Keratinocyte (primary cell): Measurements from ENCODE around the gene WDR77. TPM values are rescaled to one million over a fixed set of nuclear protein-coding genes. Genes with fewer than 3 reads are reported as not detected.

Experiments used
- DNase-seq: peaks from one replicate; pipeline ENCODE4 v3.0.0-alpha.2; 2011; ENCODE audit warnings: low read depth, missing footprints, low spot score
- FAIRE-seq: peaks from 2 replicates; lab custom pipeline; 2011; peaks lifted over from hg19 to GRCh38; lab: Jason Lieb, UNC
- H2AFZ ChIP-seq: 2 replicates; pipeline ENCODE4 v1.6.0; 2012; ENCODE audit warnings: low read length, control low read depth, inconsistent platforms; ENCODE audit not compliant: control insufficient read depth
- H3K27ac ChIP-seq: 2 replicates; pipeline ENCODE4 v1.5.1; 2011; ENCODE audit warnings: low read length; ENCODE audit not compliant: control insufficient read depth, insufficient read depth
- H3K27me3 ChIP-seq: 3 replicates; pipeline ENCODE4 v1.6.0; 2011; ENCODE audit warnings: low read length; ENCODE audit not compliant: control insufficient read depth, insufficient read depth; ENCODE audit errors: extremely low read depth
- H3K36me3 ChIP-seq, 2 experiments: 2 replicates in 1 of 2; 3 replicates in 1 of 2; pipeline ENCODE4 v1.5.1; 2011; ENCODE audit warnings: low read length in 2 of 2, mild to moderate bottlenecking in 1 of 2; ENCODE audit not compliant: control insufficient read depth in 2 of 2, insufficient read depth in 2 of 2; ENCODE audit errors: extremely low read depth in 1 of 2
- H3K4me1 ChIP-seq: 3 replicates; pipeline ENCODE4 v1.5.1; 2011; ENCODE audit warnings: low read length; ENCODE audit not compliant: control insufficient read depth, insufficient read depth; ENCODE audit errors: extremely low read depth
- H3K4me2 ChIP-seq: 3 replicates; pipeline ENCODE4 v1.6.0; 2011; ENCODE audit warnings: low read depth, low read length; ENCODE audit not compliant: control insufficient read depth, insufficient read depth; ENCODE audit errors: extremely low read depth
- H3K4me3 ChIP-seq, 3 experiments: fragments of 200-600 bp in 1 of 3; sonication (generic) in 1 of 3; 2 replicates in 2 of 3; 3 replicates in 1 of 3; pipeline ENCODE4 v1.5.1; 2011 to 2016; ENCODE audit warnings: low read length in 3 of 3, mild to moderate bottlenecking in 3 of 3, control low read depth in 2 of 3, inconsistent platforms in 1 of 3, low read depth in 1 of 3, mixed read lengths in 1 of 3, mixed run types in 1 of 3, moderate library complexity in 1 of 3; ENCODE audit not compliant: control insufficient read depth in 2 of 3, insufficient read depth in 2 of 3; ENCODE audit errors: extremely low read depth in 1 of 3
- H3K79me2 ChIP-seq: 2 replicates; pipeline ENCODE4 v1.6.0; 2012; ENCODE audit warnings: low read length; ENCODE audit not compliant: control insufficient read depth, insufficient read depth
- H3K9ac ChIP-seq: 3 replicates; pipeline ENCODE4 v1.6.0; 2011; ENCODE audit warnings: low read length; ENCODE audit not compliant: control insufficient read depth, insufficient read depth; ENCODE audit errors: extremely low read depth
- H3K9me1 ChIP-seq: 3 replicates; pipeline ENCODE4 v1.6.0; 2011; ENCODE audit warnings: low read length; ENCODE audit not compliant: control insufficient read depth, insufficient read depth; ENCODE audit errors: extremely low read depth
- H3K9me3 ChIP-seq: 2 replicates; pipeline ENCODE4 v1.5.1; 2012; ENCODE audit warnings: low read depth, low read length; ENCODE audit not compliant: control insufficient read depth
- H4K20me1 ChIP-seq: 3 replicates; pipeline ENCODE4 v1.6.0; 2011; ENCODE audit warnings: low read length; ENCODE audit not compliant: control insufficient read depth, insufficient read depth; ENCODE audit errors: extremely low read depth
- EZH2 ChIP-seq: IDR thresholded peaks from one replicate; pipeline ENCODE4 v1.6.1; 2012; ENCODE audit warnings: inconsistent platforms, mild to moderate bottlenecking, low read length, moderate library complexity
- dilution Hi-C: fragments of 300-500 bp; cut with MboI; formaldehyde crosslinking; loops from one replicate; pipeline ENCODE4 v1.7.0; 2020; ENCODE audit warnings: low sequenced_read_pairs; ENCODE audit not compliant: extremely low pct_ligation_motif_present
- polyA plus RNA-seq, 5 experiments: library from polyadenylated mRNA; depleted of rRNA in 3 of 5; stranded (reverse) in 3 of 5; stranded (forward) in 1 of 5; unstranded in 1 of 5; fragments of >200 nt; gene quantifications; 1 replicate in 1 of 5; 2 replicates in 3 of 5; 3 replicates in 1 of 5; pipeline versions ENCODE4 v1.2.1 to v1.2.3, GENCODE V29; 2011 to 2012; ENCODE audit warnings: missing spikeins in 2 of 5, low read depth in 1 of 5, low replicate concordance in 1 of 5
- TF ChIP-seq, protein P1 (sequence below), 3 experiments: IDR thresholded peaks in 1 of 3; conservative IDR thresholded peaks in 1 of 3; optimal IDR thresholded peaks in 1 of 3; 2 replicates in 2 of 3; 3 replicates in 1 of 3; pipeline versions ENCODE3 to v1.5.1; 2011; ENCODE audit warnings: low read length in 3 of 3, mild to moderate bottlenecking in 3 of 3, moderate library complexity in 2 of 3, control low read depth in 1 of 3, inconsistent platforms in 1 of 3; ENCODE audit not compliant: insufficient read depth in 2 of 3; ENCODE audit errors: extremely low read depth in 1 of 3

Gene WDR77
- polyA plus RNA-seq, 1 donor (not counting 4 experiments of a cell fraction or from before 2014, with no cell fraction given), result 110 TPM

DNA sequence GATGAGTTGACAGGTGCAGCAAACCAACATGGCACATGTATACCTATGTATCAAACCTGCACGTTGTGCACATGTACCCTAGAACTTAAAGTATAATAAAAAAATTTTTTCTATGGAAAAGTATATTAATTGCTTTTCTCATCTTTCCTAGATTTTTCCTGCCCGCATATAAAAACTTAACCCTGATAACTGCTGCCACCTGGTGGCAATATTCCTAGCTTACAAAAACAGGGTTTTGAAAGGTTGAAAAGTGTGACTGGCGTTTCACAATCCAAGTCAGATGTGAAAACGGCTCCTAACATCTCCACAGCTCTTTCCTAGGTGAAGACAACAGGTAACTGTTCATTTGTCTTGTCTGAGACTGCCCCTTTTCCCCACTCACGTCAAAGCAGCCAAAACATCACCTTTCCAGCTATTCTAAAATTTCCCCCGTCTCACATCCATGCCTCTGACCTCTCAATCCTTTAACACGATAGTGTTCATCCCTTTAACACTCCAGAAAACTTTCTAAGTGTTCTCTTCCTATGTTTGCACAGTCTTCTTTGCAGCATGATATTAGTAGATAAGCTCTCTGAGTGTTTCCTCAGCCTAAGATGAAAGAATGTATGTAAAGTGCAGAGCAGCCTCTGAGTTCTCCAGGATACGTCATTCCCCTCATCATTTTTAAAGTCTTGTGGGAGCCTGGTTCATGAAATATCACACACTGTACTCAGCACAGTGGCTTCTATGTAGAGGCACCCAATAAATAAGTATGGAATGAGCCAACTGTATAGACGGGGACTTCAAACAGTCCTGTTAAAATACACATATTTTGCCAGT is 49.1 kb downstream of the WDR77 start:
- H3K27me3 ChIP-seq, result no peaks in the 10 kb centered on the region
- H3K79me2 ChIP-seq, result no peaks in the 10 kb centered on the region
- H3K4me2 ChIP-seq, result no peak overlapping the region
- no peaks in the 10 kb centered on the region for H3K9me3 ChIP-seq
- H3K9ac ChIP-seq, result no peak overlapping the region
- DNase-seq, result no peak
- no peak overlapping the region for H3K27ac ChIP-seq
- dilution Hi-C loops, result no loop called here
- no peak overlapping the region for H3K4me3 ChIP-seq
- no peaks in the 10 kb centered on the region for H3K4me1 ChIP-seq
- peak; percentile 43 for FAIRE-seq
- no peaks in the 10 kb centered on the region for H3K36me3 ChIP-seq
- no peak overlapping the region for H2AFZ ChIP-seq
- H4K20me1 ChIP-seq, result no peaks in the 10 kb centered on the region
- H3K9me1 ChIP-seq, result no peaks in the 10 kb centered on the region
- no peak for TF ChIP-seq EZH2
- TF ChIP-seq, protein P1, sequence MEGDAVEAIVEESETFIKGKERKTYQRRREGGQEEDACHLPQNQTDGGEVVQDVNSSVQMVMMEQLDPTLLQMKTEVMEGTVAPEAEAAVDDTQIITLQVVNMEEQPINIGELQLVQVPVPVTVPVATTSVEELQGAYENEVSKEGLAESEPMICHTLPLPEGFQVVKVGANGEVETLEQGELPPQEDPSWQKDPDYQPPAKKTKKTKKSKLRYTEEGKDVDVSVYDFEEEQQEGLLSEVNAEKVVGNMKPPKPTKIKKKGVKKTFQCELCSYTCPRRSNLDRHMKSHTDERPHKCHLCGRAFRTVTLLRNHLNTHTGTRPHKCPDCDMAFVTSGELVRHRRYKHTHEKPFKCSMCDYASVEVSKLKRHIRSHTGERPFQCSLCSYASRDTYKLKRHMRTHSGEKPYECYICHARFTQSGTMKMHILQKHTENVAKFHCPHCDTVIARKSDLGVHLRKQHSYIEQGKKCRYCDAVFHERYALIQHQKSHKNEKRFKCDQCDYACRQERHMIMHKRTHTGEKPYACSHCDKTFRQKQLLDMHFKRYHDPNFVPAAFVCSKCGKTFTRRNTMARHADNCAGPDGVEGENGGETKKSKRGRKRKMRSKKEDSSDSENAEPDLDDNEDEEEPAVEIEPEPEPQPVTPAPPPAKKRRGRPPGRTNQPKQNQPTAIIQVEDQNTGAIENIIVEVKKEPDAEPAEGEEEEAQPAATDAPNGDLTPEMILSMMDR (optimal IDR thresholded peaks at IDR 0.05 in 1 of 3, IDR thresholded peaks at IDR 0.05 in 1 of 3, conservative IDR thresholded peaks at IDR 0.05 in 1 of 3; ENCODE audit: extremely low read depth in 1 of 3, insufficient read depth in 2 of 3, low read length in 3 of 3), result peak; percentile 37 to 49 (median 41)

DNA sequence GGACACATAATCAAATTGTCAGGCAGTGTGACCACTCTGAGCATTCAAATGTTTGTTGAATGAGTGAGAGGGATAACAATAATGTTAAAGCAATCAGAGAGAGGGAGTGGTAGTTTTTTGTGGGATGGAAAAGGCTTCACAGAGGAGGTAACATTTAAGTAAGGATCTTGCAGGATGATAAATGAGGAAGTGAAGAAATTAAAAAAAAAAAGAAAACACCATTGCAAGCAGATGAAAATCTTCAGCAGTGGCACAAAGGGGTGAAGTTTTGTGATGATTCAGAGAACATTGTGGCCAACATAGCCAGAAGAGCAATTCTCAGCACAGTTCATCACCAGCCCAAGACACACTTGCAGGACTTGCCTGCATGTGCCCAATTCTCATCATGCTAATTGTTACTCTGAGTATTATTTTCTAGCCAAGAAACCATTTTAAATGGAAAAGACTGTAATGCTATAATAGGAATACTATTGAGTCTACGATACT is 56.6 kb downstream of the WDR77 start:
- no peak for FAIRE-seq

More for the DNA sequence above, 56.6 kb downstream of the WDR77 start:
- H3K27me3 ChIP-seq, result peaks cover 9% of the 10 kb centered on the region
- H3K27ac ChIP-seq, result no peak overlapping the region
- no peaks in the 10 kb centered on the region for H3K4me1 ChIP-seq
- dilution Hi-C loops, result no loop called here
- no peaks in the 10 kb centered on the region for H4K20me1 ChIP-seq
- H3K4me3 ChIP-seq, result no peak overlapping the region
- no peak overlapping the region for H3K9ac ChIP-seq
- no peaks in the 10 kb centered on the region for H3K9me3 ChIP-seq
- H3K36me3 ChIP-seq, result no peaks in the 10 kb centered on the region
- TF ChIP-seq, protein P1 (optimal IDR thresholded peaks at IDR 0.05 in 1 of 3, IDR thresholded peaks at IDR 0.05 in 1 of 3, conservative IDR thresholded peaks at IDR 0.05 in 1 of 3; ENCODE audit: extremely low read depth in 1 of 3, insufficient read depth in 2 of 3, low read length in 3 of 3), result no peak
- no peak for TF ChIP-seq EZH2
- no peak overlapping the region for H3K4me2 ChIP-seq
- no peaks in the 10 kb centered on the region for H3K9me1 ChIP-seq
- H2AFZ ChIP-seq, result no peak overlapping the region
- no peaks in the 10 kb centered on the region for H3K79me2 ChIP-seq
- no peak for DNase-seq
